GM21447 (cell line): ENCODE results near the gene ATP6V1B1.

ENCODE experiments used
- ATAC-seq: cut with Tn5 transposase; IDR thresholded peaks from one replicate; pipeline ENCODE4 v1.9.1; 2021; ENCODE audit not compliant: unreplicated experiment

ATP6V1B1 gene

GRCh38 chr2:70935468-70936164 lies at the start of gene ATP6V1B1:
Gene ATP6V1B1, plus strand, starts transcription at chr2:70935900. Its CDS starts 55 bp downstream, at chr2:70935955.
- ATAC-seq, result no peak

- ATAC-seq, result no peak
Measured at GRCh38 chr2:70886541-70886987, 49.1 kb upstream of the ATP6V1B1 start.

- ATAC-seq, result no peak
Measured at GRCh38 chr2:70887208-70887549, 48.5 kb upstream of the ATP6V1B1 start.

- no peak for ATAC-seq
Measured at GRCh38 chr2:70887550-70888246, 48.0 kb upstream of the ATP6V1B1 start.

GRCh38 chr2:70888366-70888922 lies 47.3 kb upstream of the ATP6V1B1 start:
- no peak for ATAC-seq

GRCh38 chr2:70888923-70889715 lies 46.6 kb upstream of the ATP6V1B1 start:
- ATAC-seq, result no peak

- no peak for ATAC-seq
Measured at GRCh38 chr2:70889716-70890037, 46.0 kb upstream of the ATP6V1B1 start.

GRCh38 chr2:70890469-70891065 lies 45.1 kb upstream of the ATP6V1B1 start:
- no peak for ATAC-seq

GRCh38 chr2:70891572-70892357 lies 43.9 kb upstream of the ATP6V1B1 start:
- ATAC-seq, result no peak

- no peak for ATAC-seq
Measured at GRCh38 chr2:70892750-70893149, 43.0 kb upstream of the ATP6V1B1 start.

- no peak for ATAC-seq
Measured at GRCh38 chr2:70893186-70893585, 42.5 kb upstream of the ATP6V1B1 start.

- no peak for ATAC-seq
Measured at GRCh38 chr2:70894765-70895164, 40.9 kb upstream of the ATP6V1B1 start.

GRCh38 chr2:70895249-70895648 lies 40.5 kb upstream of the ATP6V1B1 start:
- ATAC-seq, result no peak

- no peak for ATAC-seq
Measured at GRCh38 chr2:70895998-70896764, 39.5 kb upstream of the ATP6V1B1 start.

GRCh38 chr2:70896765-70897202 lies 38.9 kb upstream of the ATP6V1B1 start:
- no peak for ATAC-seq

GRCh38 chr2:70897203-70897976 lies 38.3 kb upstream of the ATP6V1B1 start:
- ATAC-seq, result no peak

GRCh38 chr2:70897977-70898226 lies 37.8 kb upstream of the ATP6V1B1 start:
- no peak for ATAC-seq

GRCh38 chr2:70898363-70899240 lies 37.1 kb upstream of the ATP6V1B1 start:
- ATAC-seq, result no peak
